Mucosa of stomach (tissue), 1 donor: ENCODE measurements around the gene RNF166.

ENCODE experiments used
- H3K27me3 ChIP-seq: one replicate; pipeline ENCODE4 v1.7.0; 2013; ENCODE audit warnings: mild to moderate bottlenecking, low read length; ENCODE audit not compliant: control insufficient read depth, insufficient read depth
- H3K36me3 ChIP-seq: one replicate; pipeline ENCODE4 v1.7.0; 2013; ENCODE audit warnings: low read length; ENCODE audit not compliant: control insufficient read depth, insufficient read depth
- H3K4me1 ChIP-seq: one replicate; pipeline ENCODE4 v1.7.0; 2013; ENCODE audit warnings: mild to moderate bottlenecking, low read length; ENCODE audit not compliant: control insufficient read depth, insufficient read depth
- H3K4me3 ChIP-seq: one replicate; pipeline ENCODE4 v1.7.0; 2013; ENCODE audit warnings: low read length
- H3K9ac ChIP-seq: one replicate; pipeline ENCODE4 v1.7.0; 2013; ENCODE audit warnings: mild to moderate bottlenecking, low read length, moderate library complexity
- H3K9me3 ChIP-seq: one replicate; pipeline ENCODE4 v1.7.0; 2013; ENCODE audit warnings: mild to moderate bottlenecking, low read length, moderate library complexity; ENCODE audit not compliant: control insufficient read depth
- donor health status: Pancreatic carcinoma.

The RNF166 gene

DNA sequence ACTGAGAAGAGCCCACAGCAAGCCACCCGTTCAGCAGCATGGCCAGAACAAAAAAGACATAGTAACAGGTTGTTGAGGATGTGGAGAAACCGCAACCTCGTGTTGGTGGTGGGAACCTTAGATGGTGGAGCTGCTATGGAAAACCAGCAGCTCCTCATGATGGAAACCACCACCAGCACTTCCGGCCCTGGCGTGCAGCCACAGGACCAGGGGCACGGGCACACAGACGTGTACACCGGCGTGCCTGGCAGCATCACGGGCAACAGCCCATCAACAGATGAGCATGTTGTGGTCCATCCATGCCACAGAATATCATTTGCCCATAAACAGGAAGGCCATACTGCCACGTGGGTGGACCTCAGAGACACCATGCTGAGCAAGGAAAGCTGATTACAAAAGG is 12.0 kb upstream of the RNF166 start:
- peaks cover 11% of the 10 kb centered on the region for H3K36me3 ChIP-seq
- no peaks in the 10 kb centered on the region for H3K9me3 ChIP-seq
- no peak overlapping the region for H3K9ac ChIP-seq
- H3K4me1 ChIP-seq = peaks cover 9% of the 10 kb centered on the region
- H3K27me3 ChIP-seq = no peaks in the 10 kb centered on the region
- no peak overlapping the region for H3K4me3 ChIP-seq

- H3K4me3 ChIP-seq = no peak overlapping the region
- H3K36me3 ChIP-seq = peaks cover 11% of the 10 kb centered on the region
- no peak overlapping the region for H3K9ac ChIP-seq
- peaks cover 9% of the 10 kb centered on the region for H3K4me1 ChIP-seq
- H3K9me3 ChIP-seq = no peaks in the 10 kb centered on the region
- H3K27me3 ChIP-seq = no peaks in the 10 kb centered on the region
Observed at GRCh38 chr16:88716601-88717001, 10.4 kb upstream of the RNF166 start.

- Histone ChIP-seq H3K27me3 (no peaks in the 10 kb centered on the region), H3K4me3 (no peak overlapping the region), H3K4me1 (peaks cover 9% of the 10 kb centered on the region), H3K9me3 (no peaks in the 10 kb centered on the region), H3K36me3 (peaks cover 11% of the 10 kb centered on the region), H3K9ac (no peak overlapping the region)
Observed at GRCh38 chr16:88716201-88716600, 10.0 kb upstream of the RNF166 start.

DNA sequence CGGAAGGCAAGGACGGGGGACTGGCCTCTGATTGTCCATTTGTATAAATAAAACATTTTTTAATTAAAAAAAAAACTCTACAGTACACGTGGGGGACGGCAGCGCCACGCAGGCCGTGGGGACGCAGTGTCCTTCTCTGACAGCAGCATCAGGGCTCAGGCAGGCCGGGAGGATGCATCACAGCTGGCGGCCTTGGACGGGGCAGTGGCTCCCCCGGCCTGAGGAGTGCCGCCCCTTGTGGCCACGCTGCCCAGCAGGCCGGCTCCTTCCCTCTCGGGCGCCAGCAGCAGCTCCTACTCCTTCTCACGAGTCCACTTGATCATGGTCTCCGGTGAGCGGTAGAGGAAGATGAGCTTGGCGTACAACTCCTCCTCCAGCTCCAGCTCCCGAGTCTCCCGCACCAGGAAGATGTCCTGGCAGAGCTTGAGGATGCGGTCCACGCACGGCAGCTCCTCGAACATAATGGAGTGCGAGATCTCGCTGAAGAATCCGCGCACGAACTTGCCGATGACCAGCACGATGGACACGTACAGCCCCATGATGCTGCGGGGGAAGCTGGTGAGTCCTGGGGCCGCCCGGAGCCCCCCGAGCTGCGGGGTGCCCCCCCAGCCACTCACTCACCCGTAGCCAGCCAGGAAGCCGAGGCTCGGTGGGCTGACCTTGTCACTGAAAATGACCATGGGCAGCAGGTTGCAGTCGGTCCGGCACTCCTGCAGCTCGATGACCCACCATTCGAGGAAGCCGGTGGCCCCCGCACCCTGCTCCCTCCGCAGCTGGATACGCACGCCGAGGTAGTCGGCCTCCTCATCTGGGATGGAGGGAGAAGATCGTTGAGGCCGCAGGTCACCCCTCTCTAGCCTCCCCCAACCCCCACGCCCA is 9.3 kb upstream of the RNF166 start:
- Histone ChIP-seq H3K9me3 (no peaks in the 10 kb centered on the region), H3K4me3 (no peak overlapping the region), H3K27me3 (no peaks in the 10 kb centered on the region), H3K36me3 (peaks cover 11% of the 10 kb centered on the region), H3K4me1 (peaks cover 9% of the 10 kb centered on the region), H3K9ac (no peak overlapping the region)

DNA sequence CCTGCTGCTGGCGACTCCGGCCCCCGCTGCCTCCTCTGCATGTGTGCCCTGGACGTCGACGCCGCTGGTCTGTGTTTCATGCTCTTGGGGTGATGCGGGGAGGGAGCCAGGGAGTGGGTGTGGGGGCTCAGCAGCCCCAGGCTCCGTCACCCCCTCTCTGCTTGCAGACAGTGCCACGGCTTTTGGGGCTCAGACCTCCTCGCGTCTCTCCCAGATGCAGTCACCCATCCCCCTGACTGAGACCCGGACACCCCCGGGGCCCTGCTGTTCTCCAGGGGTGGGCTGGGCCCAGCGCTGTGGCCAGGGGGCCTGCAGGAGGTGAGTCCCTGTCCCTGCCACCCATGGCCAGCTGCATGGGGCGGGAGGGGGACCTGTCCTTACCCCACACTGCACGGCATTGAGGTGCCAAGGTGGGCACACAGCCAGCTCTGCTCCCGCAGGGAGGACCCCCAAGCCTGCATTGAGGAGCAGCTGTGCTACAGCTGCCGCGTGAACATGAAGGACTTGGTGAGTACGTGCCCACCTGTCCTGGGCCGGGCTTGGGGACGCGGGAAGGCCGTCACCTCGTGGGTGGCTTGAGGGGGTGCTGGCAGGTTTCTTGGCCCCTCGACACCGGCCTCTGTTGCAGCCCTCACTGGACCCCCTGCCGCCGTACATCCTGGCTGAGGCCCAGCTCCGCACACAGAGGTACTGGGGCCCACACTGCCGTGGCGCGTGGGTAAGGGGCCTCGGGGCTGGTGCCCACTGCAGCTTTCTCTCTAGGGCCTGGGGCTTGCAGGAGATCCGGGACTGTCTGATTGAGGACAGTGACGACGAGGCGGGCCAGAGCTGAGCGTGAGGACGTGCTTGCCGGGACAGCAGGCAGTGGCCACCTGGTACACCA is 8.5 kb upstream of the RNF166 start:
- Histone ChIP-seq H3K36me3 (peaks cover 11% of the 10 kb centered on the region), H3K4me1 (peaks cover 9% of the 10 kb centered on the region), H3K27me3 (no peaks in the 10 kb centered on the region), H3K9ac (no peak overlapping the region), H3K9me3 (no peaks in the 10 kb centered on the region), H3K4me3 (no peak overlapping the region)

DNA sequence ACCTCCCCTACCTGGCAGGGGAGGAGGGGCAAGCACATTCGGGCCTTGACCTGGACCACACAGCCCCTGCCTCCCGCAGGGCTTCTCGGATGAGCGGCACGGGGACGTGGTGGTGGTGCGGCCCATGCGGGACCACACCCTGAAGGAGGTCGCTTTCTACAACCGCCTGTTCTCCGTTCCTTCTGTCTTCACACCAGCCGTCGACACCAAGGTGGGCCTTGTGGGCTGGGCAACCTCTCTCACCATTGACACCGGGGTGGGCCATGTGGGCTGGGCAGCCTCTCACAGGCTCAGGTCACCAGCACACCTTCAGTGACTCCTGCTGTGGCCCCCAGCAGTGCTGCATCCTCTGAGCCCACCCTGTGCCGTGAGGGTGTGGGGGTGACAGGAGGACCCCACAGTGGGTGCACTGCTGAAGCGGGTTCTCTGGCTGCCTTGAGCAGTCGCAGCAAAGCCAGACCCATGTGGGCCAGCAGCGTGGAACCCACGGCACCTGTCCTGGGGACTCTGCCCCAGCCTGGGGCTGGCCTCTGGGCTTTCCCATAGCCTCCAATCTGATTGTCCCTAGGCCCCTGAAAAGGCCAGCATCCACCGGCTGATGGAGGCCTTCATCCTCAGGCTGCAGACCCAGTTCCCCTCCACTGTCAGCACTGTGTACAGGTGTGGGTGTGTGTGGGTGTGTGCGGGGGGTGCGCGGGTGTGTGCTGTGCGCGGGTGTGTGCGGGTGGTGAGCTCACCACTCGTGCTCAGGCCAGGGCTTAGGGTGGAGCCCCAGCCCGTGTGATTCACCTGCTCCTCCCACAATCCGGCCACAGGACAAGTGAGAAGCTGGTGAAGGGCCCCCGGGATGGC is 7.6 kb upstream of the RNF166 start:
- Histone ChIP-seq H3K4me3 (no peak overlapping the region), H3K9ac (no peak overlapping the region), H3K27me3 (no peaks in the 10 kb centered on the region), H3K4me1 (peaks cover 9% of the 10 kb centered on the region), H3K9me3 (no peaks in the 10 kb centered on the region), H3K36me3 (peaks cover 11% of the 10 kb centered on the region)

DNA sequence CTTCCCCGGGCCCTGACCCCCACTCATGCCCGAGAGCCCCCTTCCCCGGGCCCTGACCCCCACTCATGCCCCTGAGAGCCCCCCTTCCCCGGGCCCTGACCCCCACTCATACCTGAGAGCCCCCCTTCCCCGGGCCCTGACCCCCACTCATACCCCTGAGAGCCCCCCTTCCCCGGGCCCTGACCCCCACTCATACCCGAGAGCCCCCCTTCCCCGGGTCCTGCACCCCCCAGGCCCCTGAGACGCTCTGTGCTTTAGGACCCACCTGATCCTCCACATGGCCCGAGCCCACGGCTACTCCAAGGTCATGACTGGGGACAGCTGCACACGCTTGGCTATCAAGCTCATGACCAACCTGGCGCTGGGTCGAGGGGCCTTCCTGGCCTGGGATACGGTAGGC is 6.8 kb upstream of the RNF166 start:
- H3K9me3 ChIP-seq = no peaks in the 10 kb centered on the region
- H3K4me3 ChIP-seq = no peak overlapping the region
- H3K36me3 ChIP-seq = peaks cover 11% of the 10 kb centered on the region
- H3K27me3 ChIP-seq = no peaks in the 10 kb centered on the region
- peaks cover 9% of the 10 kb centered on the region for H3K4me1 ChIP-seq
- no peak overlapping the region for H3K9ac ChIP-seq

- Histone ChIP-seq H3K4me1 (peaks cover 12% of the 10 kb centered on the region), H3K27me3 (no peaks in the 10 kb centered on the region), H3K9me3 (no peaks in the 10 kb centered on the region), H3K9ac (no peak overlapping the region), H3K36me3 (peaks cover 11% of the 10 kb centered on the region), H3K4me3 (no peak overlapping the region)
Observed at GRCh38 chr16:88712362-88712979, 6.3 kb upstream of the RNF166 start.

DNA sequence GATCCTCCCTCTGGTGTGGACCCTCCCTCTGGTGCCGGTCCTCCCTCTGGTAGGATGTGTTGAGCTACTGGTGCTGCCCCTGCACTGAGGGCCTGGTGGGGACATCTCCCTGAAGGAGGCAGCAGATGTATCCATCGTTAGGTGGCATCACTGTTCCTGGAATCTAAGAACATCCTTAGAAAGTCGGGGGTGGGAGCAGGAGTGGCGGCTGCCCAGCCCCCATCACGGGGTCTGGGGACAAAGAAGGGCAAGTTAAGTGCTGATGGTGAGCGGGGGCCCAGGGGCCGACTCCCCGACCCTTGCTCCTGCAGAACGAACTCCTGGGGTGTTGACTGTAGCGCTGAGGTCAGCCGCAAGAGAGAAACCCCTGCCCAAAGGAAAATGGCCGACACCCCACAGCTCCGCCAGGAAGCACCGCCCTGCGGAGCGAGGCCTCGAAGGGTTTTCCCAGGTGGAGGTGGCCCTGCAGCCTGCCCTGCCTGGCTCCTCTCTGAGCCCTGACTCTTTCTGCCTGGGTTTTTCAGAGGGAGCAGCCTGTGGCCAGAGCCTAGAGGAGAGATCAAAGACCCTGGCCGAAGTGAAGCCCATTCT is 5.6 kb upstream of the RNF166 start:
- Histone ChIP-seq H3K4me1 (peaks cover 18% of the 10 kb centered on the region), H3K9ac (no peak overlapping the region), H3K4me3 (no peak overlapping the region), H3K27me3 (no peaks in the 10 kb centered on the region), H3K36me3 (peaks cover 8% of the 10 kb centered on the region), H3K9me3 (no peaks in the 10 kb centered on the region)

GRCh38 chr16:88710556-88710955 is 4.3 kb upstream of the RNF166 start:
- Histone ChIP-seq H3K36me3 (no peaks in the 10 kb centered on the region), H3K4me1 (peaks cover 21% of the 10 kb centered on the region), H3K4me3 (no peak overlapping the region), H3K9me3 (no peaks in the 10 kb centered on the region), H3K9ac (no peak overlapping the region), H3K27me3 (no peaks in the 10 kb centered on the region)
